ENCODE data around the gene PCSK6. TPM values are rescaled to one million over a fixed set of nuclear protein-coding genes. Genes with fewer than 3 reads are reported as not detected.

The PCSK6 gene
- total RNA-seq, 1 experiment from 2014 or later: 2.9 TPM

DNA sequence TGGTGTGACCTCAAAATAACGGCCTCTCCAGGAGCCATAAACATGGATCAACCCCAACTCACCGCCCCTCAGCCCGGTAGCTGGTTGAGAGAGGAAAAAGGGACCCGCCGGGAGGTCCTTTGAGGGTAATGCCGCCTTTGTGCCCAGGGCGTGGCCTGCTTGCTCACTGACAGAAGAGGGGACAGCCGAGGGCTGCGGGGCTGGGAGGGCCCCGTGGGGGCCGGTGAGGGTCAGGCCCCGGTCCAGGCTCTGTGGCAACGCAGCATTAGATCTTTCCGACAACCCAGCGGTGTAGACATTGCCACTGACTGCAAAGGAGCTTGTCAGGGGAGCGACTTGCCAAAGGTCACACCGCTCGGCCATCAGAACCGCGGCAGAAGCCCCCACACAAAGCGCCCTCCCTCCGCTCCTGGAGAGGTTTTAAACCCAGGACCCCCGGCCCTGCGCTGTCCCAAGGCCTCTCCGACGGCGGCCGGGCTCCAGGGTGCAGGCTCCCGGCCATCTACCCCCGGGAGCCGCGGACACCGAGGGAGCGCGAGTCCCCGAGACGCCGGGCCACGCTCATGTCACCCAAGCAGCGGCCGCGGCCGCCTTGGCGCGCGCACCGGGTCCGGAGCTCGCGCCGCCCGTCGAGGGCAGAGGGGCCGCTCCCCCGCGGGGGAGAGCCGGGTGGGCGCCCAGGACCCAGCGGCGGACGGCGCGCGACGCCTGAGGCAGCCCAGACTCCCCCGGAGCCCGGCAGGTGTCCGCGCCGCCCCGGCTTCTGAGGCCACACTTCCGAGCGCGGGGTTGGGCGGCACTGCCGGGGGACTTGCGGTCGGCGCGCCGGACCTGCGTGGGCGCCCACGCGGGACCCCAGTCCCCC is 975 bp downstream of the PCSK6 start:
- ATAC-seq: peak; percentile 22
- H3K4me3 Mint-ChIP-seq: peak overlapping the region; percentile 52

GRCh38 chr15:101486696-101487459 is 2.6 kb downstream of the PCSK6 start:
- no peak for DNase-seq (ENCODE audit: low spot score)
- H3K4me3 Mint-ChIP-seq: no peak overlapping the region

More for the DNA sequence above, 975 bp downstream of the PCSK6 start:
- no peak for DNase-seq (ENCODE audit: low spot score)
- H3K36me3 Mint-ChIP-seq: no peaks in the 10 kb centered on the region
- peaks cover 50% of the 10 kb centered on the region for H3K27me3 Mint-ChIP-seq (ENCODE audit: low read depth)
- TF ChIP-seq GTF2I (CRISPR knock-in tag; conservative IDR thresholded peaks at IDR 0.05) (no peak), GABPB1 (CRISPR knock-in tag; IDR thresholded peaks at IDR 0.05) (0 out of 2 replicates have a peak, but pooled peaks have one; percentile 24)
- no peak overlapping the region for H3K27ac Mint-ChIP-seq
- POLR2A ChIA-PET: no interaction called here
- CTCF ChIA-PET: interaction anchor here (0.7 to 1.0 kb wide), 3 partner anchors 14 to 168 kb away, joined by 3 to 4 read pairs (median 3); no protein-coding TSS in a partner anchor
- no peaks in the 10 kb centered on the region for H3K9me3 Mint-ChIP-seq
- no peaks in the 10 kb centered on the region for H3K4me1 Mint-ChIP-seq

GRCh38 chr15:101483462-101483861 is 6.0 kb downstream of the PCSK6 start:
- ChIA-PET CTCF (interaction anchor here (0.8 kb wide), 1 partner anchor 19 kb away, joined by 4 read pairs; no protein-coding TSS in a partner anchor), POLR2A (no interaction called here)
- ATAC-seq (no peak), DNase-seq (ENCODE audit: low spot score) (no peak)
- H3K36me3 Mint-ChIP-seq: no peaks in the 10 kb centered on the region
- no peak overlapping the region for H3K27ac Mint-ChIP-seq
- peaks cover 11% of the 10 kb centered on the region for H3K4me1 Mint-ChIP-seq
- no peaks in the 10 kb centered on the region for H3K9me3 Mint-ChIP-seq
- H3K27me3 Mint-ChIP-seq (ENCODE audit: low read depth): peaks cover 23% of the 10 kb centered on the region
- no peak overlapping the region for H3K4me3 Mint-ChIP-seq
- TF ChIP-seq, protein P1, sequence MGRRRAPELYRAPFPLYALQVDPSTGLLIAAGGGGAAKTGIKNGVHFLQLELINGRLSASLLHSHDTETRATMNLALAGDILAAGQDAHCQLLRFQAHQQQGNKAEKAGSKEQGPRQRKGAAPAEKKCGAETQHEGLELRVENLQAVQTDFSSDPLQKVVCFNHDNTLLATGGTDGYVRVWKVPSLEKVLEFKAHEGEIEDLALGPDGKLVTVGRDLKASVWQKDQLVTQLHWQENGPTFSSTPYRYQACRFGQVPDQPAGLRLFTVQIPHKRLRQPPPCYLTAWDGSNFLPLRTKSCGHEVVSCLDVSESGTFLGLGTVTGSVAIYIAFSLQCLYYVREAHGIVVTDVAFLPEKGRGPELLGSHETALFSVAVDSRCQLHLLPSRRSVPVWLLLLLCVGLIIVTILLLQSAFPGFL (CRISPR knock-in tag; IDR thresholded peaks at IDR 0.05; ENCODE audit: borderline replicate concordance): no peak
- TF ChIP-seq TEAD1 (CRISPR knock-in tag; IDR thresholded peaks at IDR 0.05): no peak
- TF ChIP-seq, protein P2, sequence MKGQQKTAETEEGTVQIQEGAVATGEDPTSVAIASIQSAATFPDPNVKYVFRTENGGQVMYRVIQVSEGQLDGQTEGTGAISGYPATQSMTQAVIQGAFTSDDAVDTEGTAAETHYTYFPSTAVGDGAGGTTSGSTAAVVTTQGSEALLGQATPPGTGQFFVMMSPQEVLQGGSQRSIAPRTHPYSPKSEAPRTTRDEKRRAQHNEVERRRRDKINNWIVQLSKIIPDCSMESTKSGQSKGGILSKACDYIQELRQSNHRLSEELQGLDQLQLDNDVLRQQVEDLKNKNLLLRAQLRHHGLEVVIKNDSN (CRISPR knock-in tag; IDR thresholded peaks at IDR 0.05): no peak

More at GRCh38 chr15:101486696-101487459, 2.6 kb downstream of the PCSK6 start:
- CTCF ChIA-PET: interaction anchor here (1.0 kb wide), 1 partner anchor 15 kb away, joined by 4 read pairs; no protein-coding TSS in a partner anchor
- TF ChIP-seq TEAD1 (CRISPR knock-in tag; IDR thresholded peaks at IDR 0.05) (no peak), NFE2L1 (CRISPR knock-in tag; IDR thresholded peaks at IDR 0.05) (no peak), ZNF396 (CRISPR knock-in tag; IDR thresholded peaks at IDR 0.05; ENCODE audit: borderline replicate concordance) (no peak), SMAD4 (CRISPR knock-in tag; IDR thresholded peaks at IDR 0.05) (no peak)
- TF ChIP-seq, protein P3, sequence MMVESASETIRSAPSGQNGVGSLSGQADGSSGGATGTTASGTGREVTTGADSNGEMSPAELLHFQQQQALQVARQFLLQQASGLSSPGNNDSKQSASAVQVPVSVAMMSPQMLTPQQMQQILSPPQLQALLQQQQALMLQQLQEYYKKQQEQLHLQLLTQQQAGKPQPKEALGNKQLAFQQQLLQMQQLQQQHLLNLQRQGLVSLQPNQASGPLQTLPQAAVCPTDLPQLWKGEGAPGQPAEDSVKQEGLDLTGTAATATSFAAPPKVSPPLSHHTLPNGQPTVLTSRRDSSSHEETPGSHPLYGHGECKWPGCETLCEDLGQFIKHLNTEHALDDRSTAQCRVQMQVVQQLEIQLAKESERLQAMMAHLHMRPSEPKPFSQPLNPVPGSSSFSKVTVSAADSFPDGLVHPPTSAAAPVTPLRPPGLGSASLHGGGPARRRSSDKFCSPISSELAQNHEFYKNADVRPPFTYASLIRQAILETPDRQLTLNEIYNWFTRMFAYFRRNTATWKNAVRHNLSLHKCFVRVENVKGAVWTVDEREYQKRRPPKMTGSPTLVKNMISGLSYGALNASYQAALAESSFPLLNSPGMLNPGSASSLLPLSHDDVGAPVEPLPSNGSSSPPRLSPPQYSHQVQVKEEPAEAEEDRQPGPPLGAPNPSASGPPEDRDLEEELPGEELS (CRISPR knock-in tag; IDR thresholded peaks at IDR 0.05): no peak
- TF ChIP-seq, protein P4, sequence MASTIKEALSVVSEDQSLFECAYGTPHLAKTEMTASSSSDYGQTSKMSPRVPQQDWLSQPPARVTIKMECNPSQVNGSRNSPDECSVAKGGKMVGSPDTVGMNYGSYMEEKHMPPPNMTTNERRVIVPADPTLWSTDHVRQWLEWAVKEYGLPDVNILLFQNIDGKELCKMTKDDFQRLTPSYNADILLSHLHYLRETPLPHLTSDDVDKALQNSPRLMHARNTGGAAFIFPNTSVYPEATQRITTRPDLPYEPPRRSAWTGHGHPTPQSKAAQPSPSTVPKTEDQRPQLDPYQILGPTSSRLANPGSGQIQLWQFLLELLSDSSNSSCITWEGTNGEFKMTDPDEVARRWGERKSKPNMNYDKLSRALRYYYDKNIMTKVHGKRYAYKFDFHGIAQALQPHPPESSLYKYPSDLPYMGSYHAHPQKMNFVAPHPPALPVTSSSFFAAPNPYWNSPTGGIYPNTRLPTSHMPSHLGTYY (CRISPR knock-in tag; IDR thresholded peaks at IDR 0.05): no peak
- H3K36me3 Mint-ChIP-seq: no peaks in the 10 kb centered on the region
- no peaks in the 10 kb centered on the region for H3K9me3 Mint-ChIP-seq
- ATAC-seq: no peak
- H3K4me1 Mint-ChIP-seq: no peaks in the 10 kb centered on the region
- no peak overlapping the region for H3K27ac Mint-ChIP-seq
- POLR2A ChIA-PET: no interaction called here
- H3K27me3 Mint-ChIP-seq (ENCODE audit: low read depth): peaks cover 44% of the 10 kb centered on the region
